Caki2 (cell line): Measurements from ENCODE around the gene PLAAT2. TPM values are rescaled to one million over a fixed set of nuclear protein-coding genes. Genes with fewer than 3 reads are reported as not detected.
"Not testable (repeated sequence)": the region's sequence is repeated elsewhere in the genome, so short reads cannot be mapped to it uniquely, and the experiment has no call there.

ENCODE experiments used
- DNase-seq: peaks from one replicate; pipeline ENCODE4 v3.0.0-alpha.2; 2015; ENCODE audit warnings: low read depth
- in situ Hi-C: cut with HindIII; loops from 2 replicates; pipeline ENCODE4 v1.10.0; 2016; ENCODE audit warnings: low sequenced_read_pairs, low pct_unique_long_range_greater_than_20kb, mixed read lengths
- total RNA-seq: library from RNA; depleted of rRNA; stranded (reverse); fragments of >200 nt; shearing (Covaris generic); gene quantifications from 2 replicates; pipeline ENCODE4 v1.2.3, GENCODE V29; 2014; ENCODE audit warnings: low replicate concordance

PLAAT2 gene
- total RNA-seq, 1 experiment from 2014 or later, result 3.4 TPM

DNA sequence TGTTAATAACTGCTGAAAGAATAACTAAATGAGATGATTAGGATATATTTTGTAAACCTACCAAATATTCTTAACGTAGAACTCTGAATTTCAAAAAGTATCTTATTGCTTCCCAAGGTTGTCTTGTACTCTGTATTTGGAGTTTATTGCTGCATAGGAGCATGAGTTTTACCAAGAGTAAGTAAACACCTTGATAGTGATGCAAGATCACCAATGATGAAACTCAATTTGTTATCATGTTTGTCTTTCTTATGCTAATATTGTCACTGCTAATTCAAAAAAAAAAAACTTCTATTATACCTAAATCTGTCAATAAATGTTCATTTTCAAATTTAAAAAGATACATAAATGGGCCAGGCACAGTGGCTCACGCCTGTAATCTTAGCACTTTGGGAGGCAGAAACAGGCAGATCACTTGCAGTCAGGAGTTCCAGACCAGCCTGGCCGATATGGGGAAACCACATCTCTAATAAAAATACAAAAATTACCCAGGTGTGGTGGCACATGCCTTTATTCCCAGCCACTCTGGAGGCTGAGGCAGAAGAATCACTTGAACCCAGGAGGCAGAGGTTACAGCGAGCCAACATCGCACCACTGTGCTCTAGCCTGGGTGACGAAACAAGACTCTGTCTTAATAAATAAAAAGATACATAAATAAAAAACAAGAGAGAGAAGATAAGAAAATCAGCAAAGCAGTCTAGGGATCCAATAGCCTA is 23.4 kb upstream of the PLAAT2 start:
- no peak for DNase-seq

DNA sequence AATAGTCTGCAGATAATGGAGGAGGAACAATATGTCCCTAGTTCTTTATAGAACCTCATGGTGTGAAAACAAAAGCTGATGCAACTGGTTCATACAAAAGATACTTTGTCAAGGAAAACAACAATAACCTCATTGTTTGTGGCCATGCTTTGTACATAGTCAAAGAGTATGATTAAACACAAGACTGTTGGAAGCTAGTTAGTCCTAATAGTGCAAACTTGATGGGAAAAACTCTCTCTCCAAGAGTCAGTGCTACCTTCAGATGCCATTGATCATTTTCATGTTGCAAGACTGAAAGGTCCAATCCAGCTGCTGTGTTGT is 20.1 kb upstream of the PLAAT2 start:
- DNase-seq, result no peak
- in situ Hi-C loops, result no loop called here

More for the DNA sequence above, 23.4 kb upstream of the PLAAT2 start:
- in situ Hi-C loops, result no loop called here

DNA sequence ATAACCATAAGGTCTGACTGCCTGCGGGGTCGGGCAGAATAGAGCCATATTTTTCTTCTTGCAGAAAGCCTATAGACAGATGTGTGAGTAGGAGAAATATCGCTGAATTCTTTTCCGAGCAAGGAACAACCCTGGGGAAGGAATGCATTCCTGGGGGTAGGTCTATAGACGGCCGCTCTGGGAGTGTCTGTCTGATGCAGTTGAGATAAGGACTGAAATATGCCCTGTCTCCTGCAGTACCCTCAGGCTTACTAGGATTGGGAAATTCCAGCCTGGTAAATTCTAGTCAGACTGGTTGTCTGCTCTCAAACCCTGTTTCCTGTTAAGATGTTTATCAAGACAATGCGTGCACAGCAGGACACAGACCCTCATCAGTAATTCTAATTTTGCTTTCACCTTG is 18.0 kb upstream of the PLAAT2 start:
- DNase-seq, in situ Hi-C loops: not testable (repeated sequence)

DNA sequence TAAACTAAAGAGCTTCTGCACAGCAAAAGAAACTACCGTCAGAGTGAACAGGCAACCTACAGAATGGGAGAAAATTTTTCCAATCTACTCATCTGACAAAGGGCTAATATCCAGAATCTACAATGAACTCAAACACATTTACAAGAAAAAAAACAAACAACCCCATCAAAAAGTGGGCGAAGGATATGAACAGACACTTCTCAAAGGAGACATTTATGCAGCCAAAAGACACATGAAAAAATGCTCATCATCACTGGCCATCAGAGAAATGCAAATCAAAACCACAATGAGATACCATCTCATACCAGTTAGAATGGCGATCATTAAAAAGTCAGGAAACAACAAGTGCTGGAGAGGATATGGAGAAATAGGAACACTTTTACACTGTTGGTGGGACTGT is 15.7 kb upstream of the PLAAT2 start:
- in situ Hi-C loops, result not testable (repeated sequence)

DNA sequence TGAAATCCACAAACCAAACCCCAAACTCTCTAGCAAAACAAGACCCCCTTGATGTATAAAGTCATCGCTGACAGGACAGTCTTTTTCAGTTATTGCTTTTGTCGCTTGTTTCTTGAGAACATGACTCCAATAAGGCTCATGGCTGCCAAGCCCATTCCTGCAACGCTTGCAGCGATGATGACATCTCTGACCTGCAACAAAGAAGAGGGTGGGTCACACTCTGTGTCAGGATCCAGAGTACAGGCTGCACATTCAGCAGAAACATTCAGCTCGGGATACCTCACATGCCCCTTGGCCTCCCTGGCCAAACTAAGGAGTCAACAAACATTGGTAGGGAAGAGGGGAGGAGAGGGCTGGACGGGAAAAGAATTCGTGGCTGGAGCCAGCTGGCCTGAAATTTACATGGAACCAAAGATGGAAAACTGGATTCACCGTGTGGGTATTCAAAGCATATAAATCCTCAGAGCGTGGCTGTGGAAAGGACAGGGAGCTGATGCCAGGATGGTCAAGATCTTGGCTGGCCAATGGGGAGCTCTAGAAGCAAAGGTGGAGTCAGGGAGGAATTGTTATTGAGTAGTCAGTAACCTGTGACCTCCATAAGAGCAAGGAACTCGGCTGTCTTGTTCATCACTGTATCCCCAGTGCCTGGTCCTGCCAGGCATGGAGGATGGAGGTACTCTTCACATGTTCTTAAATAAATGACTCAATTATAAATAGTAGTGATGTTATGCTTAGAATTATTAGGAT is 11.8 kb upstream of the PLAAT2 start:
- in situ Hi-C loops, result no loop called here
- no peak for DNase-seq

More for the DNA sequence above, 15.7 kb upstream of the PLAAT2 start:
- not testable (repeated sequence) for DNase-seq

DNA sequence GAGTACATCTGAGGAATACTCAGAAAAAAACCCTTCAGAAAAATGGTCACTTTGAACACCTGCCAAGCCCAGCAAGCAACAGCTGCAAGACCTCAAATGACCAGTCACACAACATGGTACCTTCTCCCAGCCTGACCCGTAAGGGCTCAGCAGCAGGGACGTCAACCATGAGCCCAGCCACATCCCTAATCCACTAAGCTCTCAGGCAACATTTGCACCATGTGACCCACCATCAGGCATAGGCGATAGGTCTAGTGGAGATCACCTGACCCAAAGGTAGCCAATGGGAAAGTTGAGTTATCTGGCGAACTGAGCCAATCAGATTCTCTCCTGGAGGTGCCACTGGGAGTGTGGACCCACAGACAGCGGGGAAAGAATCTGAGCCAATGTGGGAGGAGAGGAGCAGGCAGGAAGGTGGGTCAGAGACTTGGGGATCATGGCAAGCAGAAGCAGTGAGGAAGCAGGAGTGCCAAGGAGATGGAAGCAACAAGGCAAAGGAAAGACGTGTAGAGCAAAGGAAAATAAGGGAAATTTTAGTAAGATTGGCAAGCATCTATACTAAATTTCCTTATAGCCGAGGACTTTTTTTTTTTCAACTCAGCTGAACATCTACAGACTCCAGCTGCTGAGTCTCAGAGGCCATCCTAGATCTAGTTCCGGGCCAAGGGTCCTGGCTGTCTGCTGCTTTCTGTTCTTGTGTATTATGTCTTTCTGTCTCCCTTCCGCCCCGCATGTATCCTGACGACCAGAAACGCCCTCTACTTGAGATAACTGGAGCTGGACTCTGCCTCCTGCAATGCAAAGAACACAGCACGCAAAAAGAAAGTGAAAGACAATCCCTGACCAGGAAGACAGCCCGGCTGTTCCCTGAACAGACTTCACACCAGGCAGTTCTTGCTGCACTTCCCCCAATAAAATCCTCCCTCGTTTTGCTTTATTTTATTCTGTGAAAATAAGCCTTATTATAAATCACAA is 11.0 kb upstream of the PLAAT2 start:
- DNase-seq, result peak; percentile 47
- in situ Hi-C loops, result no loop called here

DNA sequence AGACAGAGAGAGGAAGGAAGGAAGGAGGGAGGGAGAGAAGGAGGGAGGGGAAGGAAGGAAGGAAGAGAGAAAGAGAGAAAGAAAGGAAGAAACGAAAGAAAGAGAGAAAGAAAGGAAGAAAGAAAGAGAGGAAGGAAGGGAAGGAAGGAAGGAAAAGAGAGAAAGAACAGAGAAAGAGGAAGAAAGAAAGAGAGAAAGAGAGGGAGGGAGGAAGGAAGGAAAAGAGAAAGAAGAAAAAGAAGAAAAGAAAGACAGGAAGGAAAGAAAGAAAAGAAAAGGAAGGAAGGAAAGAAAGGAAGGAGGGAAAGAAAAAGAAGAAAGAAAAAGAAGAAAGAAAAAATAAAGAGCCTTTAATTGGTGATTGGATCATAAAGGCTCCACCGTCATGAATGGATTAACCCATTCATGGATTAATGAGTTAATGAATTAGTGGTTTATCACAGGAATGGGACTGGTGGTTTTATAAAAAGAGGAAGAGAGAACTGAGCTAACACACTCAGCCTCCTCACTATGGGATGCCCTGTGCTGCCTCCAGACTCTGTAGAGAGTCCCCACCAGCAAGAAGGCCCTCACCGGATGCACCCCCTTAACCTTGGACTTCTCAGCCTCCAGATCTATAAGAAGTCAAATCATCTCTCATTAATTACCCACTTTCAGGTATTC is 9.0 kb upstream of the PLAAT2 start:
- no peak for DNase-seq
- in situ Hi-C loops, result no loop called here

DNA sequence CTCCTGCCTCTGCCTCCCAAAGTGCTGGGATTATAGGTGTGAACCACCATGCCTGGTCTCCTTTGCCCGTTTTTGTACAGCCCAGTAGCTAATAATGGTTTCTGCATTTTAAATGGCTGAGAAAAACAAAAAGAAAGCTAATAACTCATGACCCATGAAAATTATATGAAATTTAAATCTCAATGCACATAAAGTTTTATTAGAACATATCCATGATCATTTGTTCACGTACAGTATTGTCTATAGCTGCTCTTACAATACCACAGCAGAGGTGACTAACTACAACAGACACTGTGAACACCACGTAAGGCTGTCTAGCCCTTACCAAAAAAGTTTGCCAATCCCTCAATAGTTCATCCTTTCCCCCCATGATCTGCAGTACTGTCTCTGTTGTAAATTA is 6.4 kb upstream of the PLAAT2 start:
- in situ Hi-C loops, result no loop called here
- DNase-seq, result no peak

DNA sequence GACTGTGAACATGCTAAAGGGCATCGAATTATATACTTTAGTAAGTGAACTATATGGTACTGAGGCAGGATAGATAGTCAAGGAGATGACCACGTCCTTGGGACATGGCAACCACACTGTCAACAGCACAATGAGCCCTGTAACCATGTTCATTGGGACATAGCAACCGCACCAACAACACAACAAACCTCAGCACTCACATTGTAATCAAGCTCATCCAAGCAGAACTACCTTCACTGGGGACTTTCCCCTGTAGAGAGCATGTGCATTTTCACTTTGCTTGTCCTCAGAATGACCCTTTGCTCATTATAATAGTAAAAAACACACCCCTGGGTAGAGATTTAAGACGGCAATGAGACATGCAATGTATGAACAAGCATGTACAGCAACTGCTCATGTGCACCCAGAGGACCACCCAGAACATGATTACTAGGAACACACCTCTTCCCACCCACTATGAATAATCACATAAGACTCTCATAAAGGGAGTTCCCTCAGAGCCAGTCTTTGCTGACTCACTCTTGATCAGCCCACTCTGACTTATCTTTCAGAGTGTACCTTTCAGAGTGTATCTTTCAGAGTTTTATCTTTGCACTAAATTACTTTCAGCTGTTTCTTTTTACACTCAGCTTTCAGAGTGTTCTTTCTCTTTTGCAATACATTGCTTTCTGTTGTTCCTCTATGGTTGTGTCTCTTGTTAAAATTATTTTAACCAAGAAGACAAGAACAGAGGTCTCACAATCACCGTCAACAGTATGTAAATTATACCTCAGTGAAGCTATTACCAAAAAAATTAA is 4.1 kb upstream of the PLAAT2 start:
- in situ Hi-C loops, result no loop called here
- DNase-seq, result peak; percentile 98

DNA sequence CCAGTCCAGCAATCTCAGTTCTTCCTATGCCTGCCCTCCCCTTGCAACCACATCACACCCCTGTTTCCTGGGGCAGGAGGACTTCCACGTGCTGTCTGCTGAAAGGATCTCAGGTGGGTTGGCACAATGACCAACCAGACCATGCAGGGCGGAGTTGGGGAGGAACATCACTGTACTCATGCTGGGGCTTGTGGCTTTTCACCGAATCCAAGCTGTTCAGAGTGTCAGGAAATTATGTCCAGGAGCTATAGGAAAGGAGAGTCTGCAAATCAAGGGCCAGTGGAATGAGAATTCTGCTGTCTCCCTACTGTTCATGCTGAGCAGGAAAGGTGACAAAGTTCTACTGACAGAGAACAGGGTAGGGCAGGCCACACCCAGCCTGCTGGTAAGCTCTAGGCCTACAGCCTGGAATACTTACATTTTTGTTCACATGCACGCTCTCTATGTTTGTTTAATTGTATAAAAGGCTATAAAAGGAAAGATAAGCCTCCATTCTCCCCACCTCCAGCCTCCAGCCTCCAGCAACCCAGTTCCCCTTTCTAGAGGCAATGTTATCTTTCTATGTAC is 1.7 kb upstream of the PLAAT2 start:
- in situ Hi-C loops, result no loop called here
- peak; percentile 75 for DNase-seq

DNA sequence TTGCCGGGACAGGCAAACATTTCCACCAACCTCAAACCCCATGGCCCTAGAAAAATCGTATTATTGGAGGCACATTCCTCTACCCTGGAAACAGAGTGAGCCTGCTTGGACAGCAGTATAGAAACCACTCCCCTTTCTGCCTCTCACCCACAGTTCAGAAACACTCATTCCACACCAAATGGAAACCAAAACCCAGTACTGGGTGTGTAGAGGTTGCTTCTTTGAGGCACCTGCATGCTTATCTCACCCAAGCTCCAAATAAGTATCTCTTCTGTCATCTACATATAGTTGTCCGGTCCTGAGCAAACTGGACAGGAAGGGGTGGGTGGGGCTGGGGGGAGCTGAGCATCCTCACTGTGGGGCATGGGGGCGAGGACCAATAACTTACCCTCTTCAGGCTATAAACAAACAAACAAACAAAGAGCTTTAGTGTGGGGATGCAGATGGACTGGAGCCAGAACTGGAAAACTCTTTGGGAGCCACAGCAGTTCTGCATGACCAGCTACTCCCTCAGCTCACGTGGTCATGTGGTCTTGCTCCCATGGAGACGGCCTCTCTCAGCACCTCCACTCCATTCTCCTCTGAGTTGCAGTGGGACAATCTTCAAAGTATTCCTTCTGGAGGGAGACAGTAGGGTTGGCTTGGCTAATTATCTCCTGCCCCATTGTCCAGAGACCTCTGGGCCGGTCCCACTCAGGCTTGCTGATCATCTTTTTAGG is 1.0 kb upstream of the PLAAT2 start:
- DNase-seq, result peak; percentile 74
- in situ Hi-C loops, result no loop called here

DNA sequence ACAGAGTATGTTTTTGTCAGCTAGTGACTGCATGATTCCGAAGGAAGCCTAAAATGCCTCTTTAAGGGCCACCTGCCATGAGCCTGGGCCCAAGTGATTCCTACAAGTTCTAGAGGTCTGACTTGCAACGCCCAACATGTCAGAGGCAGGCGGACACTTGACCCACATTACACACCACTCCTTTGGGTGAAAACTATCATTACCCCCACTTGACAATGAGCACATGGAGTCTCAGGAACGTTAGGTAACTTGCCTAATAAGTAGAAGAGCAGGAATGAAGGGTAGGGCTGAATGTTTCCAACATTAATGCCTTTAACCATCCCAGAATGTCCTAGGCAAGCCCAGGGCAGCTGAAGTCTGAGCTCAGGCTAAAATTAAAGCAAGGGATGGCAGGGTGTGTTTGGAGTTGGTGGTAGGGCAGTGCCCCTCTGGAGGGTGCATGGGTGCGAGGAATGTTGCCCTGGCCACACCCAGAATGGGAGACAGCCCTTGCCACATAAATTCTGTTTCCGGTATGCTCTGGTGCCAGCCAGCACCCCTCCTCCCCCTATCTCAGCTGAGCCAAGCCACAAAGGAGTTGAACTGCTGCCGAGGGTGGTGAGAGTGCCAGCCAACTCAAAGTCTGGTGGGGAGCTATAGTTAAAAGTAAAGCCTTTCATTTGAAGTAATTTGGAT is 2.5 kb downstream of the PLAAT2 start:
- DNase-seq, result no peak
- in situ Hi-C loops, result no loop called here

DNA sequence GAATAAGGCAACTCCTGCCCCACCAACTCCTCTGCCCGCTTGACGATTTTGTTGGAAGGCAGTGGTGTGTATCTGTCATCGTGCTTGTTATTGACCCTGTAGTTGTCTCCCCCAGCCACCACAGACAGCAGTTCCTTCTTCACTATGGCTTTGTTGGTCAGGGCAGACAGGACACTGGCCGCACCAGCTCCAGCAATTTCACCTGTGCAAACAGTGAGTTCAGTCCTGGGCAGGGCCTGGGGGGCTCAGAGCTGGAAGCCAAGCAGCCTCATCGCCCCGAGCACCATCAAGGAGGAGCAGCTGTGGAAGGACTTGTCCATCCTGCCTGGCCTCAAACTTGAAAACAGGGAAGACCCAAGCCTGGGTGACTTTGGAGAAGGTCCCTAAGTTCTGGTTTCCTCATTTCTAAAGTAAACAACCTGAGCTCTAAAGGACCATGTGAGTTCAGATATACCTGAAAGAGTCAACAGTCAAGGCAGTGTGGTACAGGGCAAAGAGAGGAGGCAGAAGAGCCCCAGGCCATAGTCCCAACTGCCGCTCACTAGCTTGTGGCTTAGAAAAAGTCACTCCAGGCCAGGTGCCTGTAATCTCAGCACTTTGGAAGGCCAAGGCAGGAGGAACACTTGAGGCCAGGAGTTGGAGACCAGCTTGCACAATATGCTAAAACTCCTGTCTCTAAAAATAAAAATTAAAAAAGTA is 4.6 kb downstream of the PLAAT2 start:
- in situ Hi-C loops, result no loop called here
- no peak for DNase-seq

DNA sequence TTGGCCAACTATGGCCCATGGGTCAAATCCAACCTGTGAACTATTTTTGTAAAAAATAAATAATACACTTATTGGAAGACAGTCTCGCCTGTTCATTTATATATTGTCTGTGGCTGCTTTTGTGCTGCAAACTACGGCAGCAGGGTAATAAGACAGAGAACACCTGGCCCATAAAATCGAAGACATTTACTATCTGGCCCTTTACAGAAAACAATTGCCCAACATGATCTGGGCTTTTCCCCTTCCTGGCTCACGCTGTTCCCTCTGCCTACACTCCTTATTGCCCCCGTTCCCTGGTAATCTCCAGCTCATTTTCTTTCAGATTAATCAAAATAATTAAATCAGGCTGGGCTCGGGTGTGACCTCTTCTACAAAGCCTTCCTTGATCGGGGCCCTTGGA is 5.6 kb downstream of the PLAAT2 start:
- no peak for DNase-seq
- in situ Hi-C loops, result no loop called here

DNA sequence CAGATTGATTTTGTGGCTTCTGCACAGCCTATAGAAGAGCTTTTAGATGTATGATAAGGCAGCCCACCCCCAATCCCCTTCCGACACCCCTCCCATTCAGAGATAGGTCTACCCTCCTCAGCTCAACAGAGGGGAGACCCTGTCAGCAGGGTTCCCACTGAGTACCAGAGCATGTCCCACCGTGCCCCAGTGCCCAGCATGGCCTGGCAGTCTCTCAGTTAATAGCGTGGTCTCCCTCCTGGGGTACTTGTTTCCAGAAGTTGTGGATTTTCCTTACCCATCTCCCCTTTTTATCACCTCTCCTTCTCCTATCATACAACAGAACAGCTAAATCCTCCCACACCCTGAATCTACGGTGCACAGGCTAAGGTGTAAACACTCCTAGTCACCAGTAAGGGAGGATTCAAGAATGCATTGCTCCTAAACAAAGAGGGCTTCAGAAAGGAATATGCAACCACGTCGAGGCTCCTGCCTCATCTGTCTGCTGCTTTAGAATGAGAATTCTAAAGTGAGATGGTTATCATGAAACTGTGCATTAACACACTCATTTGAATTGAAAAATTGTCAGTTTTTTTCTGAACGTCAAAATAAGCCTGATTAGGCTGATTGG is 6.7 kb downstream of the PLAAT2 start:
- in situ Hi-C loops, result no loop called here
- DNase-seq, result no peak
